ENCODE measurements around the gene PTPRD. TPM values are rescaled to one million over a fixed set of nuclear protein-coding genes. Genes with fewer than 3 reads are reported as not detected.

Gene PTPRD
- total RNA-seq, 1 experiment from 2014 or later: 69.6 TPM

DNA sequence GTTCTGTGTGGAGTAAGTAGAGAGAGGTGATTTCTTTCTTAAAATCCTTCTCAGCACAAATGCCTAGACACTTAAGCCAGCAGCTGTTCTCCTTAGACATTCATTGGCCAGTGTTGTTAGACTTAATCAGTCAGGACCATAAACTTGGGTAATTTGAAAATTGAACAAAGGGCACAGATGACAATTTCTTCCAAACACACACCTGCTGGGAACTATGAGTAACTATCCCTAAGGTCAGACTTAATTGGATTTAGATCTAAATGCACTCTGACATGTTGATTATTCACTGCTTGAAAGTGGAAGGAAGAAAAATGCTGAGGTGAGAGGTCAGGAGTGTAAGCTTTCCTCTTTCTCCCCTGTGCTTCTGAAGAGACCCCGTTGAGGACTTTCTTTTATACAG is 1729.5 kb downstream of the PTPRD start (continued):
- TF ChIP-seq, protein P1, sequence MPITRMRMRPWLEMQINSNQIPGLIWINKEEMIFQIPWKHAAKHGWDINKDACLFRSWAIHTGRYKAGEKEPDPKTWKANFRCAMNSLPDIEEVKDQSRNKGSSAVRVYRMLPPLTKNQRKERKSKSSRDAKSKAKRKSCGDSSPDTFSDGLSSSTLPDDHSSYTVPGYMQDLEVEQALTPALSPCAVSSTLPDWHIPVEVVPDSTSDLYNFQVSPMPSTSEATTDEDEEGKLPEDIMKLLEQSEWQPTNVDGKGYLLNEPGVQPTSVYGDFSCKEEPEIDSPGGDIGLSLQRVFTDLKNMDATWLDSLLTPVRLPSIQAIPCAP (CRISPR knock-in tag; IDR thresholded peaks at IDR 0.05): no peak
- TF ChIP-seq, protein P2, sequence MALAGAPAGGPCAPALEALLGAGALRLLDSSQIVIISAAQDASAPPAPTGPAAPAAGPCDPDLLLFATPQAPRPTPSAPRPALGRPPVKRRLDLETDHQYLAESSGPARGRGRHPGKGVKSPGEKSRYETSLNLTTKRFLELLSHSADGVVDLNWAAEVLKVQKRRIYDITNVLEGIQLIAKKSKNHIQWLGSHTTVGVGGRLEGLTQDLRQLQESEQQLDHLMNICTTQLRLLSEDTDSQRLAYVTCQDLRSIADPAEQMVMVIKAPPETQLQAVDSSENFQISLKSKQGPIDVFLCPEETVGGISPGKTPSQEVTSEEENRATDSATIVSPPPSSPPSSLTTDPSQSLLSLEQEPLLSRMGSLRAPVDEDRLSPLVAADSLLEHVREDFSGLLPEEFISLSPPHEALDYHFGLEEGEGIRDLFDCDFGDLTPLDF (CRISPR knock-in tag; IDR thresholded peaks at IDR 0.05): no peak
- no peak for TF ChIP-seq FOXP1 (CRISPR knock-in tag; IDR thresholded peaks at IDR 0.05; ENCODE audit: borderline replicate concordance)

DNA sequence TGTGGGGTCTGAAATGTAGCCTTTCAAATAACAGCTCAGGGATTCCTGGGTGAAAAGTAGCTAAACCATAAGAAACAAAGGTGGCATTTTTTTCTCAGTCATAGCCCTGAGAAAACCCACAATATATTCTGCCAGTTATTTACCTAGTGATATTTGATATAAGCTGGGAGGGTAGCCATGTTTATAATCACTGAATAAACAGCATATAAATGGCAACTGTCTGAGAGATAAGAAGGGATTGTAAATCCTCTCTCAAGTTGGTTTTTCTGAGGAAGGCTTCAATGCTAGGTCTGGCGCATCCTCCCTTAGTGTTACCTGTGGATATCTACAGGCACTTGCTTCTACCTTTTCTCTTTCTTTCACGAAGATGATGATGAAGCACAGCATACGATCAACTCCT is 1732.7 kb downstream of the PTPRD start:
- Mint-ChIP-seq H3K9me3 (no peaks in the 10 kb centered on the region), H3K4me3 (no peak overlapping the region), H3K27ac (no peak overlapping the region), H3K4me1 (peaks cover 25% of the 10 kb centered on the region), H3K27me3 (ENCODE audit: low read depth) (no peaks in the 10 kb centered on the region), H3K36me3 (no peaks in the 10 kb centered on the region)
- CTCF ChIA-PET: interaction anchor here (0.6 kb wide), 1 partner anchor 365 kb away, joined by 3 read pairs; no protein-coding TSS in a partner anchor
- ATAC-seq (no peak), DNase-seq (ENCODE audit: low spot score) (no peak)
- POLR2A ChIA-PET: no interaction called here
- no peak for TF ChIP-seq RORB (CRISPR knock-in tag; IDR thresholded peaks at IDR 0.05)
- TF ChIP-seq, protein P3, sequence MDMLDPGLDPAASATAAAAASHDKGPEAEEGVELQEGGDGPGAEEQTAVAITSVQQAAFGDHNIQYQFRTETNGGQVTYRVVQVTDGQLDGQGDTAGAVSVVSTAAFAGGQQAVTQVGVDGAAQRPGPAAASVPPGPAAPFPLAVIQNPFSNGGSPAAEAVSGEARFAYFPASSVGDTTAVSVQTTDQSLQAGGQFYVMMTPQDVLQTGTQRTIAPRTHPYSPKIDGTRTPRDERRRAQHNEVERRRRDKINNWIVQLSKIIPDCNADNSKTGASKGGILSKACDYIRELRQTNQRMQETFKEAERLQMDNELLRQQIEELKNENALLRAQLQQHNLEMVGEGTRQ (CRISPR knock-in tag; IDR thresholded peaks at IDR 0.05): no peak
- TF ChIP-seq ZNF671 (CRISPR knock-in tag; IDR thresholded peaks at IDR 0.05): no peak
- no peak for TF ChIP-seq ZNF396 (CRISPR knock-in tag; IDR thresholded peaks at IDR 0.05; ENCODE audit: borderline replicate concordance)
- TF ChIP-seq, protein P4, sequence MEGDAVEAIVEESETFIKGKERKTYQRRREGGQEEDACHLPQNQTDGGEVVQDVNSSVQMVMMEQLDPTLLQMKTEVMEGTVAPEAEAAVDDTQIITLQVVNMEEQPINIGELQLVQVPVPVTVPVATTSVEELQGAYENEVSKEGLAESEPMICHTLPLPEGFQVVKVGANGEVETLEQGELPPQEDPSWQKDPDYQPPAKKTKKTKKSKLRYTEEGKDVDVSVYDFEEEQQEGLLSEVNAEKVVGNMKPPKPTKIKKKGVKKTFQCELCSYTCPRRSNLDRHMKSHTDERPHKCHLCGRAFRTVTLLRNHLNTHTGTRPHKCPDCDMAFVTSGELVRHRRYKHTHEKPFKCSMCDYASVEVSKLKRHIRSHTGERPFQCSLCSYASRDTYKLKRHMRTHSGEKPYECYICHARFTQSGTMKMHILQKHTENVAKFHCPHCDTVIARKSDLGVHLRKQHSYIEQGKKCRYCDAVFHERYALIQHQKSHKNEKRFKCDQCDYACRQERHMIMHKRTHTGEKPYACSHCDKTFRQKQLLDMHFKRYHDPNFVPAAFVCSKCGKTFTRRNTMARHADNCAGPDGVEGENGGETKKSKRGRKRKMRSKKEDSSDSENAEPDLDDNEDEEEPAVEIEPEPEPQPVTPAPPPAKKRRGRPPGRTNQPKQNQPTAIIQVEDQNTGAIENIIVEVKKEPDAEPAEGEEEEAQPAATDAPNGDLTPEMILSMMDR (IDR thresholded peaks at IDR 0.05): no peak
- no peak for TF ChIP-seq GABPB1 (CRISPR knock-in tag; IDR thresholded peaks at IDR 0.05)
- TF ChIP-seq ZBTB21 (CRISPR knock-in tag; IDR thresholded peaks at IDR 0.05; ENCODE audit: borderline replicate concordance): no peak
- TF ChIP-seq ZNF232 (CRISPR knock-in tag; IDR thresholded peaks at IDR 0.05): no peak
- TF ChIP-seq, protein P5, sequence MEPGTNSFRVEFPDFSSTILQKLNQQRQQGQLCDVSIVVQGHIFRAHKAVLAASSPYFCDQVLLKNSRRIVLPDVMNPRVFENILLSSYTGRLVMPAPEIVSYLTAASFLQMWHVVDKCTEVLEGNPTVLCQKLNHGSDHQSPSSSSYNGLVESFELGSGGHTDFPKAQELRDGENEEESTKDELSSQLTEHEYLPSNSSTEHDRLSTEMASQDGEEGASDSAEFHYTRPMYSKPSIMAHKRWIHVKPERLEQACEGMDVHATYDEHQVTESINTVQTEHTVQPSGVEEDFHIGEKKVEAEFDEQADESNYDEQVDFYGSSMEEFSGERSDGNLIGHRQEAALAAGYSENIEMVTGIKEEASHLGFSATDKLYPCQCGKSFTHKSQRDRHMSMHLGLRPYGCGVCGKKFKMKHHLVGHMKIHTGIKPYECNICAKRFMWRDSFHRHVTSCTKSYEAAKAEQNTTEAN (CRISPR knock-in tag; IDR thresholded peaks at IDR 0.05): no peak
- TF ChIP-seq, protein P2 (CRISPR knock-in tag; IDR thresholded peaks at IDR 0.05): no peak

DNA sequence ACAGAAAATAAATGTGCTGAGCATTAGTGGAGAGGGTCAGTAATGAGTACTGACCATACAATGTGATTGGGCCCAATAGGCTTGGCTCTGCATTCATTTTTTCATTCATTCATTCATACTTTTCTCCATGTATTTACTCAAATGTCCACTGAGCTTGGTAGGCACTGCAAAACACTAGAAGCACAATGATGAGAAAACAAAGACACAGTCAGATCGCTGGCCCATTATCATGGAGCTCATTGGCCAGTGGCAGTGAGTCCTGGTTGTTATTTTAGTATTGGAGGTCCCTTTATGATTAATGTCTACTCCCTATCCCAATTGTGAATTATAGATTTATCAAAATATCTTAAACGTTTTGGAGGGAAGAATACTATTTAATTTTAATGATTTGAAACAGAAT is 1733.5 kb downstream of the PTPRD start:
- TF ChIP-seq HMGA2 (CRISPR knock-in tag; IDR thresholded peaks at IDR 0.05): no peak
- no peak for TF ChIP-seq ZNF416 (CRISPR knock-in tag; IDR thresholded peaks at IDR 0.05)
- ChIA-PET POLR2A (no interaction called here), CTCF (no interaction called here)
- DNase-seq (ENCODE audit: low spot score): no peak
- Mint-ChIP-seq H3K4me1 (peaks cover 20% of the 10 kb centered on the region), H3K27me3 (ENCODE audit: low read depth) (no peaks in the 10 kb centered on the region), H3K27ac (no peak overlapping the region), H3K9me3 (no peaks in the 10 kb centered on the region), H3K4me3 (no peak overlapping the region), H3K36me3 (no peaks in the 10 kb centered on the region)
- ATAC-seq: no peak
